ENCODE results near the gene NOTCH4.
"Not testable (repeated sequence)": the region's sequence is repeated elsewhere in the genome, so short reads cannot be mapped to it uniquely, and the experiment has no call there.

NOTCH4 gene

DNA sequence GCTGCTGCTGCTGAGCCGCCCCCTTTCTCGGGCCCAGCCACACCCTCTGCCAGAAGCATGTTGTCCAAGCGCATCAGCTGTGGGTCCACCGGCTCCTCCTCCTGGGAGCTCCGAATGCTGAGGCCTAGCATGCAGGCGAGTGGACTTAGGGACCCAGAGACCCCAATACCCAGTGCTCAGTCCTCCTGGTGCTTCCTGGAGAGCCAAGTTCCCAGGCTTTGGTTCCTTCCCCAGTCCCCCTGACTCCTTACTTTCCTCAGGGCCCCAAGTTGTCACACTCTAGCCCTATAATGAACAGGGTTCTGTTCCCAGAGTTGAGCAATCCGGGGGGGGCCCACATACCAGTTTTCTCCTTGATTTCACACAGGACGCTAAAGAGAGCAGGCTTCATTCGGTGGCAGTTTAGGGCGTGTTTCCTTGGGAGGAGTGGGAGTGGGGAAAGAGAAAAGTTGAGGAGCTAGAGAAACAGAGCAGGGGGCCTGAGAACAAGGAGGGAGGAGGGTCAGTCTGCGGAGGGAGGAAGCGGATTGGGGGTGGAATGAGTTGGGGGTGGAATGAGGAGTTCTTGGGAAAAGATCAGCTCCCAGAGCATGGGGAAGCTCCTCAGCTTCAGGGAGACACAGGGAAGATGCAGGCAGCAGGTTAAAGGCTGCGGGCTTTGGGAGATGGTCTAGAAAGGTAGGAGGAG lies 35.3 kb downstream of the NOTCH4 start:
- TF ChIP-seq TCF4 (CRISPR knock-in tag; IDR thresholded peaks at IDR 0.05; ENCODE audit: borderline replicate concordance), result no peak
- no peak for TF ChIP-seq PPARA (CRISPR knock-in tag; IDR thresholded peaks at IDR 0.05; ENCODE audit: borderline replicate concordance)
- TF ChIP-seq GLIS3 (CRISPR knock-in tag; IDR thresholded peaks at IDR 0.05), result no peak
- ATAC-seq, result no peak

GRCh38 chr6:32187725-32188380 lies 36.0 kb downstream of the NOTCH4 start:
- ATAC-seq, result not testable (repeated sequence)

GRCh38 chr6:32187009-32187709 lies 36.7 kb downstream of the NOTCH4 start:
- no peak for TF ChIP-seq ESRRG (CRISPR knock-in tag; IDR thresholded peaks at IDR 0.05)
- no peak for TF ChIP-seq ZFP3 (CRISPR knock-in tag; IDR thresholded peaks at IDR 0.05)
- TF ChIP-seq CSDC2 (CRISPR knock-in tag; IDR thresholded peaks at IDR 0.05), result no peak
- TF ChIP-seq BACH2 (CRISPR knock-in tag; IDR thresholded peaks at IDR 0.05; ENCODE audit: borderline replicate concordance), result no peak
- no peak for TF ChIP-seq ISL1 (CRISPR knock-in tag; IDR thresholded peaks at IDR 0.05)
- TF ChIP-seq, protein P1, sequence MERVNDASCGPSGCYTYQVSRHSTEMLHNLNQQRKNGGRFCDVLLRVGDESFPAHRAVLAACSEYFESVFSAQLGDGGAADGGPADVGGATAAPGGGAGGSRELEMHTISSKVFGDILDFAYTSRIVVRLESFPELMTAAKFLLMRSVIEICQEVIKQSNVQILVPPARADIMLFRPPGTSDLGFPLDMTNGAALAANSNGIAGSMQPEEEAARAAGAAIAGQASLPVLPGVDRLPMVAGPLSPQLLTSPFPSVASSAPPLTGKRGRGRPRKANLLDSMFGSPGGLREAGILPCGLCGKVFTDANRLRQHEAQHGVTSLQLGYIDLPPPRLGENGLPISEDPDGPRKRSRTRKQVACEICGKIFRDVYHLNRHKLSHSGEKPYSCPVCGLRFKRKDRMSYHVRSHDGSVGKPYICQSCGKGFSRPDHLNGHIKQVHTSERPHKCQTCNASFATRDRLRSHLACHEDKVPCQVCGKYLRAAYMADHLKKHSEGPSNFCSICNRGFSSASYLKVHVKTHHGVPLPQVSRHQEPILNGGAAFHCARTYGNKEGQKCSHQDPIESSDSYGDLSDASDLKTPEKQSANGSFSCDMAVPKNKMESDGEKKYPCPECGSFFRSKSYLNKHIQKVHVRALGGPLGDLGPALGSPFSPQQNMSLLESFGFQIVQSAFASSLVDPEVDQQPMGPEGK (CRISPR knock-in tag; IDR thresholded peaks at IDR 0.05; ENCODE audit: borderline replicate concordance), result no peak
- no peak for TF ChIP-seq TOX (CRISPR knock-in tag; IDR thresholded peaks at IDR 0.05; ENCODE audit: borderline replicate concordance)
- no peak for TF ChIP-seq ZFP30 (CRISPR knock-in tag; IDR thresholded peaks at IDR 0.05)
- no peak for TF ChIP-seq GLIS3 (CRISPR knock-in tag; IDR thresholded peaks at IDR 0.05)
- no peak for TF ChIP-seq ZNF8 (CRISPR knock-in tag; IDR thresholded peaks at IDR 0.05)
- TF ChIP-seq OSR1 (CRISPR knock-in tag; IDR thresholded peaks at IDR 0.05), result no peak
- TF ChIP-seq, protein P2, sequence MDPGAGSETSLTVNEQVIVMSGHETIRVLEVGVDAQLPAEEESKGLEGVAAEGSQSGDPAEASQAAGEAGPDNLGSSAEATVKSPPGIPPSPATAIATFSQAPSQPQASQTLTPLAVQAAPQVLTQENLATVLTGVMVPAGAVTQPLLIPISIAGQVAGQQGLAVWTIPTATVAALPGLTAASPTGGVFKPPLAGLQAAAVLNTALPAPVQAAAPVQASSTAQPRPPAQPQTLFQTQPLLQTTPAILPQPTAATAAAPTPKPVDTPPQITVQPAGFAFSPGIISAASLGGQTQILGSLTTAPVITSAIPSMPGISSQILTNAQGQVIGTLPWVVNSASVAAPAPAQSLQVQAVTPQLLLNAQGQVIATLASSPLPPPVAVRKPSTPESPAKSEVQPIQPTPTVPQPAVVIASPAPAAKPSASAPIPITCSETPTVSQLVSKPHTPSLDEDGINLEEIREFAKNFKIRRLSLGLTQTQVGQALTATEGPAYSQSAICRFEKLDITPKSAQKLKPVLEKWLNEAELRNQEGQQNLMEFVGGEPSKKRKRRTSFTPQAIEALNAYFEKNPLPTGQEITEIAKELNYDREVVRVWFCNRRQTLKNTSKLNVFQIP (CRISPR knock-in tag; IDR thresholded peaks at IDR 0.05; ENCODE audit: borderline replicate concordance, low read depth), result no peak
- TF ChIP-seq TCF4 (CRISPR knock-in tag; IDR thresholded peaks at IDR 0.05; ENCODE audit: borderline replicate concordance), result no peak
- TF ChIP-seq ARNTL (CRISPR knock-in tag; IDR thresholded peaks at IDR 0.05; ENCODE audit: borderline replicate concordance, low read depth), result no peak
- TF ChIP-seq, protein P3, sequence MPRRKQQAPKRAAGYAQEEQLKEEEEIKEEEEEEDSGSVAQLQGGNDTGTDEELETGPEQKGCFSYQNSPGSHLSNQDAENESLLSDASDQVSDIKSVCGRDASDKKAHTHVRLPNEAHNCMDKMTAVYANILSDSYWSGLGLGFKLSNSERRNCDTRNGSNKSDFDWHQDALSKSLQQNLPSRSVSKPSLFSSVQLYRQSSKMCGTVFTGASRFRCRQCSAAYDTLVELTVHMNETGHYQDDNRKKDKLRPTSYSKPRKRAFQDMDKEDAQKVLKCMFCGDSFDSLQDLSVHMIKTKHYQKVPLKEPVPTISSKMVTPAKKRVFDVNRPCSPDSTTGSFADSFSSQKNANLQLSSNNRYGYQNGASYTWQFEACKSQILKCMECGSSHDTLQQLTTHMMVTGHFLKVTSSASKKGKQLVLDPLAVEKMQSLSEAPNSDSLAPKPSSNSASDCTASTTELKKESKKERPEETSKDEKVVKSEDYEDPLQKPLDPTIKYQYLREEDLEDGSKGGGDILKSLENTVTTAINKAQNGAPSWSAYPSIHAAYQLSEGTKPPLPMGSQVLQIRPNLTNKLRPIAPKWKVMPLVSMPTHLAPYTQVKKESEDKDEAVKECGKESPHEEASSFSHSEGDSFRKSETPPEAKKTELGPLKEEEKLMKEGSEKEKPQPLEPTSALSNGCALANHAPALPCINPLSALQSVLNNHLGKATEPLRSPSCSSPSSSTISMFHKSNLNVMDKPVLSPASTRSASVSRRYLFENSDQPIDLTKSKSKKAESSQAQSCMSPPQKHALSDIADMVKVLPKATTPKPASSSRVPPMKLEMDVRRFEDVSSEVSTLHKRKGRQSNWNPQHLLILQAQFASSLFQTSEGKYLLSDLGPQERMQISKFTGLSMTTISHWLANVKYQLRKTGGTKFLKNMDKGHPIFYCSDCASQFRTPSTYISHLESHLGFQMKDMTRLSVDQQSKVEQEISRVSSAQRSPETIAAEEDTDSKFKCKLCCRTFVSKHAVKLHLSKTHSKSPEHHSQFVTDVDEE (CRISPR knock-in tag; IDR thresholded peaks at IDR 0.05), result no peak
- no peak for TF ChIP-seq SNAI2 (CRISPR knock-in tag; IDR thresholded peaks at IDR 0.05)
- no peak for TF ChIP-seq ZNF70 (CRISPR knock-in tag; IDR thresholded peaks at IDR 0.05)
- TF ChIP-seq ZNF565 (CRISPR knock-in tag; conservative IDR thresholded peaks at IDR 0.05; ENCODE audit: low read depth), result no peak
- TF ChIP-seq, protein P4, sequence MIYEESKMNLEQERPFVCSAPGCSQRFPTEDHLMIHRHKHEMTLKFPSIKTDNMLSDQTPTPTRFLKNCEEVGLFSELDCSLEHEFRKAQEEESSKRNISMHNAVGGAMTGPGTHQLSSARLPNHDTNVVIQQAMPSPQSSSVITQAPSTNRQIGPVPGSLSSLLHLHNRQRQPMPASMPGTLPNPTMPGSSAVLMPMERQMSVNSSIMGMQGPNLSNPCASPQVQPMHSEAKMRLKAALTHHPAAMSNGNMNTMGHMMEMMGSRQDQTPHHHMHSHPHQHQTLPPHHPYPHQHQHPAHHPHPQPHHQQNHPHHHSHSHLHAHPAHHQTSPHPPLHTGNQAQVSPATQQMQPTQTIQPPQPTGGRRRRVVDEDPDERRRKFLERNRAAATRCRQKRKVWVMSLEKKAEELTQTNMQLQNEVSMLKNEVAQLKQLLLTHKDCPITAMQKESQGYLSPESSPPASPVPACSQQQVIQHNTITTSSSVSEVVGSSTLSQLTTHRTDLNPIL (CRISPR knock-in tag; IDR thresholded peaks at IDR 0.05; ENCODE audit: low read depth), result no peak
- no peak for ATAC-seq

DNA sequence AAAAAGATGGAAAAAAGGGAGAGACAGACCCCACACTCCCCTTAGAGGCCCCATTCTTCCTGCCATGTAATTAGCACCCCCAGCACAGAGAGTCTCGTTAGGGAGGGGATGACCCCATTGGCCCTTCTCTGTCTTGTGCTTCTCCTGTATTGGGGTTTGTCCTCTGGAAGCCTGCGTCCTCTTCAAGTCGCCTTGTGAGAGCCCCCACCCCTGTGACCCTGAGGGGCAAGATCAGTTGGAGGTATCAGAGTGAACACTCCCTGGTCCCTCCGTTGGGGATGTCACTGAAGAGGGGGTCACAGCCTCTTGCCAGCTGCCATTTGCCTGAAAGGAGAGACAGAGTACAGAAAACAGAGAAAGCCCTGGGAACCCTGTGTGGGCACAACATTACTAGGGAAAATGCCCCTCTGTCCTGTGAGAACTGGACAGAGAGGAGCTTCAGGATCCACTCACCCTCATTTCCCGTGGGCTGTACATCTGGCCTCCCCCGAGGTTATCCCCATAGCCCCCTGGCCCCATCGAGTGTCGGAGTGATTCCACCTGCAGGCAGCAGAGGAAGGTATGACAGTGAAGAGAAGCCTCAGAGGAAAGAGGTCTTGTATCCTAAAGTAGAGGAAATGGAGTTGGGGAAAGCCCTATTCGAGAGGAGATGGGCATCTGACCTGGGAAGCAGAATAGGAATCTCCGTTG lies 37.6 kb downstream of the NOTCH4 start:
- ATAC-seq, result not testable (repeated sequence)

GRCh38 chr6:32185681-32186131 lies 38.2 kb downstream of the NOTCH4 start:
- peak; percentile 83 for ATAC-seq

Measured in SK-N-SH treated with all-trans-retinoic acid at 6 μM for 48 hours (cell line).